Amniotic epithelial cell (primary cell): Measurements from ENCODE around the gene DPP10.

Experiments used
- DNase-seq: peaks from one replicate; pipeline ENCODE4 v3.0.0-alpha.2; 2010; ENCODE audit warnings: low read depth

DPP10 gene

DNA sequence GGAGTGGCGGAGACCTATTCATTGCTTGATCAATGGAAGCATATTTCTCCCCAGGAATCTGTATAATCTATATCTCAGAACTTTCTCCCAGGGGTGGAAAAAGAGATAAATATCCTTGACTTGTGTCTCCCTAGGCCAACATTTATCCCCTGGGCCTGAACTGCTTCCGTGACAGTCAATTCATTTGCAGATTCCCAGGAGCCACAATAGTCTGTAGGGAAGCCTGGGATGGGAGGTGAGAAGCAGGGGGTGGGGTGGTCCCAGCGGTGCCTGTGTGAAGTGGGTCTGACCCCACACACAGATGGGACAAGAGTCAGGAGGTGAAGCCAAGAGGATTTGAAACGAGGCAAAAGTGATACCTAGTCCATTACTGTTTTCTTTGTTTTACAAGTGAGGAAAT is 166.8 kb downstream of the DPP10 start:
- DNase-seq: no peak

DNA sequence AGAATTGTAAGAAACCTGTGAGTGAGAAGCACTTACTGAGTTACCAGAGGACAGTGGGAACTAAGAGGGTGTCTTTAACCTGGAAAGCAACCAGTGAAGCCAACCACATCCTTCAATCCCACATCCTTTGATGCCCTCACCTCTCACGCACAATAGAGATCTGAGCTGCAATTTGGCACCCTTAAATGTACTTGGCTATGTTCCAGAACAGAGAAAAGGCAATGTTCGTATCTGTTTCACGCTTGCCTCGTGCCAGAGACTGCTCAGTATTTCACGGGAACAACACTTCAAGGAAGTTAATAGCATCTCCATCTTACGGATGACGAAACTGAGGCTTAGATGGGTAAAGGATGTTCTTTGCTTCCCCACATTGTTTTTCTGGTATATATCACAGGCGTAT is 167.4 kb downstream of the DPP10 start:
- no peak for DNase-seq

DNA sequence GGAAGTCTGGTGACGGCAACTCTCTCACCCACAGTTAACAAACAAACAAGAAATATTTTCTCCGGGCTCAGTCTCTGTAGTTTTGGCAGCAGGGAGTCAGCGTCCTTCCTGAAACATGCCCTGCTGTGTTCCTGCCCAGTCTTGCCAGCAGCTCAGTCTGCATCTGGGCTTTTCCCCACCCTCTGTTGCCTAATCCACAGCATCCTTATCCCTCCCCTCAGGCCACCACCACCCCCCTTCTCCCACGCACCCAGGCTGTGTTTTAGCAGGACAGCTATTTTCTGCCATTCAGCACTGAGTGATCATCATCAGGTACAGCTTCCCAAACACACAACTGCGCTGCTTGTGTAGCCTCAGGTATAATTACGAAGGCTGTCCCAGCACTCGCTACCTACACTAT is 168.2 kb downstream of the DPP10 start:
- no peak for DNase-seq

DNA sequence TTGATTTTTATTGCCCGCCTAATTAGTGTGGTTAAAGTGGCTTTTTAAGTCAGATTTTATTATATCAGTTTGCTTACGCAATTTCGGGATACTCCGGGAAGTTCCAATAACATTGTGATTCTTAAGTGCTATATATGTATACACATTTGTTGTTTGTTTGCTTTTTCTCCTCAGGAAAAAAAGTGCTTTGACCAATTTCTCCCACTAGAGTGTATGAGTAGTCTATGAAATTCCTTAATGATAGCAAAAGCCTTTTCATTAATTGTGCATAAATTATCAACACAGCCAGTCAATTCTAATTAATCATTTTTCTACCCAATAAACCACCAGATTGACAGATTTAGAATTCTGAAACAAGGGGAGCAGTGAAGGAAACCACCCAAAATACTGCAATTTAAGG is 172.2 kb downstream of the DPP10 start:
- no peak for DNase-seq

DNA sequence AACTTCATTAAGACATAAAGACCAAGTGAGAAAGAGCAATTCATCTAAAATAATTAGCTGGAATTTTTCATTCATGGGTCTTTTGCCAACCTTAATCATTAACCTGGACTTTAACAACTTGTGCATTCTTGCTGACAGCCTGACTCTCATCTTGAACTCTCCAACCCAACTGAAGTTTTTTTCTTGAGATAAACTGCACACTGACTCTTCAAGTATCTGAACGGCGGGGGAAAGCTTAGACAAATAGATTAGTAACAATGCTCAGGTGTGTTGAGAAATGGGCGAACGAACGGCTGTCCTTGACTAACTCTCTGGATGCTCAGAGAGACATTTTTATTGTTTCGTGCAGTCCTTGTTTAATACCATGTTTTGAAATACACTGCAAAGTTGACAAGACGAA is 186.0 kb downstream of the DPP10 start:
- no peak for DNase-seq

DNA sequence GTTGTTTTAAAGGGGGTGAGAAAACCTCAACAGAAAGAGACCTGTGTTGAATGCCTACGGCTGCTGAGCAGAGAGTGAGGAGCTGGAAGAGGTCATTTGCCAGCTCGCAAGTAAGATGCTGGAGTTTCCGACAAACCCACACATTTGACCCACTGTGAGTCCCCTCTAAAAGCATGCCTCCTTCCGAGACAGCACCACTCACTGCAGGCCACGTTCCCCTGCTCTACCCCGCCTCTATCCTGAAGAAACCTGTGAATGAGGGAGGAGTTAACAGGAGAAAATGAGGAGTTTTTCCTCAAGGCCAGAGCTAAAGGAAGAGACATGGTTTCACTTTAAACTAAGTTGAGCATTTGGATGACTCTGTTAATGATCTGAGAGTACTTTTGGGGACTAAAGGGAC is 188.7 kb downstream of the DPP10 start:
- DNase-seq: no peak

DNA sequence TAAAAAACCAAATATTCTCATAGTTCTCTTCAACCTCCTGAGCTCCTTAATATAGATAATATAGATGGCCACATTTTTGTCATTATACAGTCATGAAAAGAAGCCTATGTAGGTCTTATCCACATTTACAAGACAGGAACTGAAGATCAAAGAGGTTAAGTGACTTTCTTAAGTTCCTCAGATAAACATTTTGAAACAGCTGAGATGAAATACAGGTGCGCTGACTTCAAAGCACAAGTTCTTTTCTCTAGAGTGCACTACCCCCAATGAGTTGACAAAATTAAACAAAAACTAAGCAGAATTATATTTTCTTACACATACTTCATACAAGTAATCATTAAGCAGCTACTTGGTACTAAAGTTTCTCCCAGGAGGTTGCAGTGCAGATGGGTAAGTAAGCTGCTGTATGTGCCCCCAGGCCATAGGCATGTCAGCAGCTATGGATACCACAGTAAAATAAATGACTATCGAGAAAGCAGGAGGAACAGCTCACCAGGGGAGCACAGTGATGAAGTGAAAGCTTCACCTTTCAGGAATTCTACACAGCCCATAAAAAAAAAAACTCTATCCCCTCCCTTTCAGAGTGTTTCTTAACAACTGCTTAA is 199.8 kb downstream of the DPP10 start:
- DNase-seq: no peak

DNA sequence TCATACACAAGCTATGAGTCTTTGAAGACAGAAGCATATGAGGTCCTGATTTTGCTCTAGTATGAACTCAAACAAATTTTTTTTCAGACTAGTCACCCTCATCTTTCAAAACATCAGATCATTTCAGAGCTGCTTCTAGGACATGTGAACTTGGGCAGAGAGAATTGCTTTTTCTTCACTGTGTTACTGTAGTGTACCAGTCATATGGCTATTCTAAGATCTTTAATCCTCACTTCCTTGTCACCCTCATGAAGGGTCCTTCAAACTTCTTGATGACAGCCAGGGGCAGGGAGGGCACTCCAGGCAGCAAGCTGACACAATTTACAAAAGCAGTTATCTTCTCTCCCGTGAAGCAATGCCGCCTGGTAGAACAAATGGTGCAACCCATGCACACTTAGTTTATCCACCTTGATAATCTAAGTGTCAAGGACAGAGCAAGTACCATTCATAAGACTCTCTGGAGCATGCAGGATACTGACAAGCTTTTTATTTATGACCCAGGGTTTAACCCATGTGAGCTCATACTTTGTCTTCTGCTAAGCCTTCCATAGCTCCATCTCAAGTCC is 200.6 kb downstream of the DPP10 start:
- no peak for DNase-seq

DNA sequence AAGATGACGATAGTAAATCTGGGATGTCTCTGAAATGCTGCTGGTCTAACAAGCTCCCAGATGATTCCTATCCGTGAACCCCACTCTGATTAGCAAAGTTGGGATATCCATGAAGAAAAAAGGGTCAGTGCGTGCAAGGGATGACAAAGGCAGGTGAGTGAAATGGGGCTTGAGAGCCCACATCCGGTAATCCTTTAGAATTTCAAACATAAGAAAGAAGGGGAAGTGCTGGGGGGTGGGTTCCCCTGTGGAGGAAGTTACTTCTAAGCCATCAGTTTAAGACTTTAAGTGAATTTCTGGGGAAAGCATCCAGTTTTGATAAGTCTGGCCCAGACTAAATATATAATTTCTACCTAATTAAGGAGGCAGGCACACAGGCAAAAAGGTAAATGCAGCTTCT is 209.5 kb downstream of the DPP10 start:
- no peak for DNase-seq

DNA sequence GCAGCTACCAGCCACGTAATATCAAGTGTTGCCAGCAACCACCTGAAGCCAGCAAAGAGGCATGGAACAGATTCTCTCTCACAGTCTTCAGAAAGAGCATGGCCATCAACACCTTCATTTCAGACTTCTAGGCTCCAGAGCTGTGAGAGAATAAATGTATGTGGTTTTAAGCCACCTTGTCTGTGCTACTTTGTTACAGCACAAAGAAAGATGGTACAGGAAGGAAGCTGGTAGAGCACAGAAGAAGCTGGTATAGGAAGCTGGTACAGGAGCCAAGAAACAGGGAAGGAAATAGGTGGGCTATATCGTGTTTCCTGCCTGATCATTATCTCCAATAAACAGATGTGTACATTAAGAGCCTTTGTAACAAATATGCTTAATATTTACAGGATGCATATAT is 217.4 kb downstream of the DPP10 start:
- DNase-seq: no peak

DNA sequence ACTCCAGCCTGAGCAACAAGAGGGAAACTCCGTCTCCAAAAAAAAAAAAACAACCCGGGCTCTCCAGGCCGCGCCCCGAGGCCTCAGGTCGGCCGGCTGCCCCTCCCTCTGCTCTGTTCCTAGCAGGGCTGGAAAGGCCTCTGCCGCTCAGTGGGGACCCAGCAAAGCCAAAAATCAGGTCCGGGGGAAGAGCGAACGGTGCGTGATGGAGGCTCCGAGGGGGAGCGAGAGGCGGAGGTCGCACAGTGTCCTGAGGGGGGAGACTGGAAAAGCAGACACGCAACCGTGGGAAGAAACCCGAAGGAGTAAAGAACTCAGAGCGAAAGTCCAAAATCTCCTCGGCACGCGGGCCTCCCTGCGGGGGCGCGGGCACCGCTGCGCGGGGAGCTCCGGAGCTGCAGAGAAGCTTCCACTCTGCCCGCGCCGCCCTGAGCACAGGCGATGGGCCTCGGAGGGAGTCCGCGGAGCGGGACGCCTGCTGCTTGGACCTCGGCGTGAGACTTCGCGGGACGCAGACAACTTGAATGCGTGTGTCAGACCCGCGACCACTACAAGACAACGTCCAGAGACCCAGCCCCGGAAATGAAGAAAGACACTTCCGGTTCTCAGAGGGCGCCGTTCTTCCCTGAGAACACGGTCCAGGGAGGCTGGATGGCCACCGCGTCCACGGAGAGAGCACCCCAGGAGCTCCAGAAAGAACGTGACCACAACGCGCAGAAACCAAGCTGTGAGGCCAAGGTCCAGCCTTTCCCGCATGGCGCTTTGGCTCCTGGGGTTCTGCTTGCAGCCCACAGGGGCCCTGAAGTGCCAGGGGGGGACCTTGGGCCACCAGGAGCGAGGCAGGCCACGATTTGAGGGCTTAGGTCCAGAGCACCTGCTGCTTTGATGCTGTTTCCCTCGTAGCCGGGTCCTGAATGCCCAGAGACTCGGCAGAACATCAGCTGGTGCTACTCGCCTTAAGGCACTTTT is 219.8 kb downstream of the DPP10 start:
- DNase-seq: no peak

DNA sequence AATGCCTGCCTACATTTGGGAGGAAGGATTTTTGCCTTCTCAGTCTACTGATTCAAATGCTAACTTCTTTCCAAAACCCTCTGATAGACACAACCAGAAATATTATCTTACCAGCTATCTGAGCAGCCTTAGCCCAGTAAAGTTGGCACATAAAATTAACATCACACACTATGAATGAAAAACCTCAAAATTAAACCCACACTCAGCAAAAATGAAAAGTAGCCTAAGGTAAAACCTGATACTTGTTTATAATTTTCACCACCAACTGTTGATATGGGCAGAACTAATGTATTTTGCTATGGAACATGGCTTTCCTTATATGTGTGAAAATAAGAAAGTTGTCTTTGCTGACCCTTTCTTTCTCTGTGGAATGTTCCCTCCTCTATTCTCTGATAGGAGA is 226.0 kb downstream of the DPP10 start:
- no peak for DNase-seq

DNA sequence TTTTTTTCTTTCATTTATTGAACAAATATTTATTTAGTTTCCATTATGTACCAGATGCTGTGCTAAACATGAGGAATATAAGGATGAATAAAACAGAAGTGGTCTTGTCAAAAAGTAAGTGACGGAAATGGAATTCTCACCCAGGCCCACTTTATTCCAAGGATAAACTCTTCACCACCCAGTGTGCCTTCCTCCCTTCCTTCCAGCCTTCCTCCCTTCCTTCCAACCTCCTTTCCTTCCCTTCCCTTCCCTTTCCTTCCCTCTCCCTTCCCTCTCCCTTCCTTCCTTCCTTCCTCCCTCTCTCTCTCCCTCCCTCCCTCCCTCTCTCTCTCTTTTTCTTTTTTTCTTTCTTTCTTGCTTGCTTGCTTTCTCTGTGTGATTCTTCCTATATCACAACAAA is 240.8 kb downstream of the DPP10 start:
- no peak for DNase-seq

DNA sequence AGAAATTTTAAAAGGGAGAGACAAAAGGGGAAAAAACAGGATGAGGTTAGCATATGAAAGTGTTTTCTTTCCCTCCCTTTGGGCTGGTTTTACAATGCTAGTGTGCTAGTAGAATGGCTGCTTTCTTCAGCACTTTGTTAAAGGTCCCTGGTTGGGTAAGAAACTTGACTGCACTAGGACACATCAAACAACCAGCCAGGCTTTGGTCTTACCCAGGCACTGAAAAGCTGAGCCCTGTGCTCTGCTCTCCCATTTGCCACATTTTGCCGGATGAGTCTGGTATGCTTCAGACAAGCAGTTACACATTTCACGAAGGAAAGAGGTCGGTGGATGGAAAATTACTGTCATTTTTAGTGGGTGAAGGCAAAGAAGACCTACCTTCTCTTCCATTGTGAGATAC is 242.0 kb downstream of the DPP10 start:
- no peak for DNase-seq

DNA sequence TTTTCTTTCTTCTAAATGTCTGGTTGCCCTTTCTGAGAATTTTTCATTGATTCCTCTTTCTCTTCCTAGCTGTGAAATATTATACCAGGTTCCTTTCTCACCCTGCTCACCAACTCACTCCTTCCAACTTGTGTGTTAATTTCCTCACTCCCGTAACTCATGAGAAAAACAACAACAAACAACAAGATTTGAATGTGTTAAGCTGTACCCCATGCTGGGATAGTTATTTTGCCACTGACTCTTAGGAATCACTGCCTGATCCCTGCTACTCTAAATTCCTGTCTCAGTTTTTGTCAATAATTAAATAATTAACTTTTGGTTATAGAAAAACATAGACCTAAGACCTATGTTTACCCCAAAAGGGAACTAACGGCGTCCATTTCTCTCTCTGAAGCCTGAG is 242.7 kb downstream of the DPP10 start:
- DNase-seq: no peak

DNA sequence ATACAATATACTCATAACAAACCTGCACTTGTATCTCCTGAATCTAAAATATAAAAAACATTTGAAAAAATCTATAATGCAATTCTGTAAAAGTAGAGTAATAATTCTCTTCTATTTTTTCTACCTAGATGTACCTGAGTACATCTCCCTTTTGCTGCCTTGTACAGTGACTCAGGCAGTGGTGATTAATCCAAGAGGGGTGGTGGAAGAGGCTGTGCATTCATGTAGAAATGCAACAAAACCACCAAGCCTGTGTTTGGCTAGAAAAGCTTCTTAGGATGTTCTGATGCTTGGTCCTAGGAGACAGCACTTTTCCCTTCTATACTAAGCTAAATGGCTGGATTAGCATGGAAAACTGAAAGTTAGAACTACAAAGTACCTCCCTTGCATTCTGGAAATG is 245.8 kb downstream of the DPP10 start:
- DNase-seq: no peak

DNA sequence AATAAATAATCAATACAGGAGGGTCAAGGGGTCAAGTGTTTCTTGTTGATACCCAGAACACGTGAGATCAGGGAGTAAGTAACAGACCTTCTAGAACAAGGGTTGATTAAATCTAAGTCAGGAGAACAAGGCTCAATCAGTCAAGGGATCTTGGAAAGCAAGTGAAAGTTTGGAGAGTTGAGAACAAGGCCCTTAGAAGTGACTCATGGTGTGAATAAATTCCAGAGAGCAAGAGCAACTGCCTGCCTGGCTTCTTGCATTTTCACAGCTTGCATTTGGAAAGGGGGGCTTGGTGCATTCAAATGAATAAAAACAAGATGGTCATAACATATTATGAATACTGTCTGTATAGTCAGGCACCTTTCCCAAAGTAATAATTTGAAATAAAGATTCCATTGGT is 256.1 kb downstream of the DPP10 start:
- DNase-seq: no peak

DNA sequence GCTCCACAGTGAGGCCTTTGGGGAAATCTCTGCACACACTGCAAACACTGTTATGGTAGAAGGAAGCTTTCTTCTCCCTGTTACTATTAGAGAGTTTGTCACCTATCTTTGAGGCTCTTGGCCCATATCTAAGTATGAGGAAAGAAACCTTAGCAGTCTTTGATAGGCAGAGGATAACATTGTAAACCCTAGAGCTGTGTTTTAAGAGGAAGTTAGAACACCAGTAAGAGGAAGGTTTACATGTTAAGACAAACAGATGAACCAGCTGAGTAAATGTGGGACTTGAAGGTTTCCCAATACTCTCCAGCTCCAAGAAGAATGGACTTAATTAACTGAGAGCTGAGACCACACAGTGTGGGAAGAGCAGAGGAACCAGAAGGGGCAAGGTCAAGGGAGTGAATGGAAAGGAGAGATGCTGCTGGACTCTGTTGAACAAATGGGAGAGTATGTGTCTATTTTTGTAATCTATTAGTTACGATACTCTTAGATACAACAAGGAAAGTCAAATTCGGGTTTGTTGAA is 257.0 kb downstream of the DPP10 start:
- DNase-seq: no peak

DNA sequence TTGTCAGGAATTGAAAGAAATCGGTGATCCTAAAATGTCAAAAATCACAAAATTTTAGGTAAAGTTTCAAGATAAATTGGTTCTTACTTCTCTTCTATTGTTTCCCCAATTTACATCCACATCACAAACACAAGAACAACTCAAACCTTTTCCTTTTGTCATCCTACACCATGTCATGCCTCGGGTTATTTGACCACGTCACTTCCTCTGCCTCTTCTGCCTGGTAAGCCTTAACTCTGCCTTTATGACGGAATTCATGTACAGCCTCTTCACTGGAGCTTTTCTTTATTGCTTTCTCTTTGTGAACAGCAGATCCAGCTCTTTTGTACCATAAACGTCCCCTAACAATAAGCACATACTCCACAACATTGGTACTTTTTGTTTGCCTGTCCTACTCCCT is 258.0 kb downstream of the DPP10 start:
- no peak for DNase-seq

DNA sequence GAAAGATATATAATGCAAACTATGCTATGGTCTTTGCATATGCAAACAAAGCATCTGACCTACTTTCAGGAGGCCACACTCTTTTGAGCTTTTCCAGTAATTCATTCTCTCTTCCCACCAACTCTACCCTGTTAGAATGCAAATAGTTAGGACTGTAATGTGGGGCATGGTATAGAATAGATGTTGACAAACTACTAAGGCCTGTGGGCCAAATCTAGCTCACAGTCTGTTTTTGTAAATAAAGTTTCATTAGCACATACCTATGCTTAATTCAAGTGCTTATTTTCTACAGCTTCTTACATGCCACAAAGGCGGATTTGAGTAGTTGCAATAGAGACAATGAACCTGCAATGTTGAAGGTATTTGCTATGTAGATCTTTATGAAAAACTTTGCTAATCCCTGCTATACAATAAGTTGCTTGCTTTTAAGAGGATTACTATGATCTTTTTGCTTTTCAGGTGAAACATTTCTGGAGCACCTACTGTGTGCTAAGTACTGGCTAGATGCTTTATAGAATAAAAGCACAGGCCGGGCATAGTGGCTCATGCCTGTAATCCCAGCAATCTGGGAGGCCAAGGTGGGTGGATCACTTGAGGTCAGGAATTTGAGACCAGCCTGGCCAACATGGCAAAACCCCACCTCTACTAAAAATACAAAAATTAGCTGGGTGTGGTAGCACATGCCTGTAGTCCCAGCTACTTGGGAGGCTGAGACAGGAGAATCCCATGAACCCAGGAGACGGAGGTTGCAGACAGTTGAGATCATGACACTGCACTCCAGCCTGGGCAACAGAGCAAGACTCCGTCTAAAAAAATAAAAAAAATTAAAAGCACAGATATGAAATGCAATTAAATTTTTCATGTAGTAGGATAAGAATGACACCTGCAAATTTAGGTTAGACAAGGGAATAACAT is 267.8 kb downstream of the DPP10 start:
- no peak for DNase-seq

DNA sequence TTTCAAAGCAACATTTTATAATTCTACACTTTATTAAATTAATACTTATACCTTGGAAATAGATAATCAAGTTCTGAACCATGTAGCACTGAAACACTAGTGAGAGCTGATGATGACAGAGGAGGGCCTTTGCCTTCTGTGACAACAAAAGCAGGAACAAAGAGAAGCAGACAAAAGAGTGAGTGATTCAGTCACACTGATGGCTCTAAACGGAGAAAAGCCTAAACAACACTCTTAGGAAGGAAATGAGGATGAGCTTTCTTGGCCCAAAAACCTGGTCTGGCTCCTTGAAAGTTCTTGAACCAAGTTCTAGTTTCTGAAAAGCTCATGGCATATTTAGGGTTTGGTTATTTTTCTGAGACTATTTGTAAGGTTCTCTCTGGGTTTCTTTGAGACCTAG is 271.9 kb downstream of the DPP10 start:
- no peak for DNase-seq

DNA sequence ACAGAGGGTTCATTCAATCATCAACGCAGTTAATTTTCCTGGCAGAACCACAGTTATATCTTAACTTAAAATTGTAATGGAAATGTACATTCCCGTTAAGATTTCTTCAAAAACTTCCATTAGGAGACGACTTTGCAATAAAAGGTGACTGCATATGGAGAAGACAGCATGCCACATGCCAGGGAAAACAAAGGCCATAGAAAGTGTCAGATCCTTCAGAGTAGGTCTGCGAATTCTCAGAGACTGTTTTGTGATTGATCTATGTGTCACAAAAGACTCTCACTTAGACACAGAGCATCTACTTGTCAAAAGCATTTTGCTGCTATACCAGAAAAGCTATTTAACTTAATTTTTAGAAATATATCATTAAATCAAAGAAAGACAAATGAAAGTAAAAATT is 274.6 kb downstream of the DPP10 start:
- DNase-seq: no peak
